HG02678 (cell line): ENCODE results near the gene PARM1.

Experiments
- ATAC-seq: cut with Tn5 transposase; IDR thresholded peaks from one replicate; pipeline ENCODE4 v1.9.1; 2021; ENCODE audit warnings: mild to moderate bottlenecking, moderate library complexity; ENCODE audit not compliant: unreplicated experiment

PARM1 gene

DNA sequence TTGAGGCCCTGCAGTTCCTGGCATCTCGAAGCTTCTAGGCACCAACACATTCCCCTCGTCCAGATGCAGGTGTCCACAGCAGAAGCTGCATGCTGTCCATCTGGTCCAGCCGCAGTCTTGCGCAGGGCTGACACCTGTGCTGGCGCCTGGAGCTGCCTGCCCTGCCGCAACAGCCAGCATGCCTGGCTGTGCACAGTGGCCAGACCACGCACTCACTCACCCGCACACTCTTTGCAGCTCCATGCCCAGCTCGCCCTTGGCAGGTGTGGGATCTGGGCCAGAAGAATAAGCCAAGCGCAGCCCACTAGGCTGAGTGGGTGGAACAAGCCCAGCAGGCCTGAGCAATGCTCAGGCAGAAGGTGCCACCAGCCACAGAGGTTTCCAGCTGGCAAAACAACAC is 125.6 kb downstream of the PARM1 start:
- ATAC-seq, result no peak

DNA sequence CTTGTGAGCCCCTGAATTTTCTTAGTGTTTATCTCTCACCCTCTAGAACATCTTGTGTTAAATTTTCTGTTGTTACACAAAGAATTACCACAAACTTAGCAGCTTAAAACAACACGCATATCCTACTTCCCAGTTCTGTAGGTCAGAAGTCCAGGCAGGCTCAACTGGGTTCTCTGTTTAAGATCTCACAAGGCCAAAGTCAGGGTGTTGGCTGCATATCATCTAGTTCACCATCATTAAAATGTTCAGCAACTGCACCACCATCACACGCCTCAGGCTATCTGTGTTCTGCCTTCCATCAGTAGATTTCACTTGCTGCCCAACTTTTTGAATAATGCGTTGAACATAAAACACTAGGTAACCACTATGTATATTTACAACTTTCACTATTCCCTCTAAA is 130.5 kb downstream of the PARM1 start:
- ATAC-seq, result no peak

DNA sequence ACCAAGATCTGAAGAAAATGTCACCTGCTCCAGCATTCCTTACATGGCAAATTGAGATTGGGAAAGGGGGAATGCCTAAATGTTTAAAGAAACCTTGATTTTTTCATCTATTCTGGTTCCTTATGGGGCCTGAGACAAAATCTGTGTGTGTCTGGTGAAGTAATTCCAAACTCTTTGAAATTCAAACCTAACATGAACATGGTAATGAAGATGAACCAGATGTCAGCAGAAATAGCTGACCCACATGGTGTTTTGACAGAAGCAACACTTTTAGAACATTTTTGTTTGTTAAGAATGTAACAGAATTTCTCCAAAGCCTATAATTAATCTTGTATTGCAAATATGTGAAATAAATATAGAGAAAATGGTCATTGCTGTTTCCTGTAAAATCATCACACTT is 133.0 kb downstream of the PARM1 start:
- no peak for ATAC-seq

DNA sequence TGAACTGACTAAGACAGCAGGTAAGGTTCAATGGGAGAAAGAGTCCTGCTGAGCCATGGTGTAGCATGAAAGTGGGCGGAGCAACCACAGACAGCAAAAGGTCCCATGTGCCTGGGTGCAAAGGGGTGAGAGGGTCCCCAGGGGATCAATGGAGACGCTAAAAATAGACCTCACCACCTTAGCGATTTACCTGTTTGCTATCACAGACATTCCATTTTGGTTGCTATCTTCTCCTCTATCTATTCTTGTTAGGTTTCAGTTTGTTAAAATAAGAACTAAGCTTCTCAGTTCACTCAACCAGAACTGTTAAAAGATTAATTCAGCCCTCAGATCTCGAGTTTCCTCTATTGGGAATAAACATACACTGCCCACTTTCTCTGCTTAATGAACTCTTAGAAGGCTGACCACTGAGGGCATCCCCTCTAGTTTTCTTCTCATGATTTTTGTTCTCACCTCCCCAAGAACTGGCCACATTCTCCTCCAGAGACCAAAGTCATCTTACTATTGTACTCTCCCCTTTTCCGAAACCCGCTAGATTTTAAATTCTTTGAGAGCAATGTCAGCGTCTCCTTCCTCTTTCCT is 136.7 kb downstream of the PARM1 start:
- ATAC-seq, result peak; percentile 65

DNA sequence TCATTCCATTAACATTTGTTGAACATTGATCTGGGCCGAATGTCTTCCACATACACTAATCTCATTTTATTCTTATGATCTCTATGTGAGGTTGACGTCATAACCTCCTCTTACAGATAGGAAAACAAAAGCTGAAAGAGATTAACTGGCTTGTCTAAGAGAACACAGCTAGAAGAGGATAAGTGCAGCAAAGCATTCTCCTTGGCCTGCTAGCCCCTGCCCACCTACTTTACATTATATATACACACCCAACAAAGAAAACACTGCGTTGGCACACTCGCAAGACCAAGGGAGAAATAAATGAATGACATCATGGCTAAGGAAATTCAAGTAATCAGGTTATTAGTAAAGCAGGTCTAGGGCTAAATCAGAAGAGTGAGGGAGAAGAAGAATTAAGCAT is 138.4 kb downstream of the PARM1 start:
- ATAC-seq, result no peak

DNA sequence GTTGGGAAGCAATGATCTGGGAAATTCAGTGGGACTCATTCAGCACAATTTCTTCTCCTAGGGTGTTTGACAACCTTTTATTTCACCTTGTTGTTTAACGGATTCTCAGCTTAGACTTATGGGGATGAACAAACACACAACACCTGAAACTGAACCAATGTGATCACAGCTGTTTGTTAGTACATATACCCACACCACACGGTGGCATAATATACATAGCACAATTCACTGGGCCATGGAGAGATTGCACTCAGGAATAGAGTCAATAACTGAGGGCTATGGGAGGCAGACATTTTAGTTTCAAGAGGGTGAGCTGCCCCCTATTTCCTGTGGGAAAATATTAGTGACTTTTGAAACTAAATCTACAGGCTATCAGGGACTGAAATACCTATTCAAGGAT is 148.0 kb downstream of the PARM1 start:
- no peak for ATAC-seq

DNA sequence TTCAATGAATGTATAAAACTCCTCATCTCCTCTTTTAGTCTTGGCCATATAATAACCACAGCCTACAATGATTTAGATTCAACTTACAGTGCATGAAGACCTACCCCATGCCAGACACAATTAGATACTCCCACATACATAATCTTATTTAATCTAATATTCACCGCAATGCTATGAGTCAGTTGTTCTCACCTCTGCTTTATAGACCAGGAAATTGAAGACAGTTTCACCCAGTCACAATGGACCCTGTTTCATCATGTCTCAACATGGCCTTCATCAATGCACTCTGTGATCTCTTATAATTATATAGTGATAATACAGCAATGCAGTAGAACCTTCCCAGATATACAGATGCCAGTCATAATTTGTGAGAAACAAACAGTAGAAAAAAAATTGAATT is 148.6 kb downstream of the PARM1 start:
- no peak for ATAC-seq

DNA sequence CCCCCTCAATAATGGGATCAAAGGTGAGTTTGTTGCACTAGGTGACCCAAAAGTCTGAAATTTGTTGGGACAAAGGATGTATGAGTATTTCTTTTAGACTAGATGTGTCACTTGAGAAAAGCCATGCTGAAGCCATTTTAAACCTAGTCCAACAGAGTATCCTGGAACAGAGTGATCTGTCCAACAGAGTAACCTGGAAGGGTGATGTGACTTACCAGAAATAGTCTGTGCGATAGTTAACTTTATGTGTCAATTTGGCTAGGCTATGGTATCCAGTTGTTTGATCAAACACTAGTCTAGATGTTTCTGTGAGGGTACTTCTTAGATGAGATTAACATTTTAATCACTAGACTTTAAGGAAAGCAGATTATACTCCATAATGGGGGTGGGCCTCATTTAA is 154.5 kb downstream of the PARM1 start:
- ATAC-seq, result no peak

DNA sequence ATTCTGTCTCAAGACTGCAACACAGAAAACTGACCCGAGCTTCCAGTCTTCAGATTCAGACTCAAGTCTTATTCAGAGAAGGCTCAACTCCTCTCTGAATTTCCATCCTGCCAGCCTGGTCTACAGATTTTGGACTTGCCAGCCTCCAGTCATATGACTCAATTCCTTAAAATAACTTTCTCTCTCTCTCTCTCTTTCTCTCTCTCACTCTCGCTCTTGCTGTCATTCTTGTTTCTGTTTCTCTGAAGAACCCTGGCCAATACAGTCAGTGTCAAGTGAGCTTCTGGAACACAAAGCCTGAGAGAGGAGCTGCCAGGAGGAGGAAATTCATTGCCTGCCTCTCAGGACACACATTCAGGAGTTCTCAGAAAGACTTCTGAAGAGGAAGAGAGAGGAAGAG is 154.9 kb downstream of the PARM1 start:
- no peak for ATAC-seq

DNA sequence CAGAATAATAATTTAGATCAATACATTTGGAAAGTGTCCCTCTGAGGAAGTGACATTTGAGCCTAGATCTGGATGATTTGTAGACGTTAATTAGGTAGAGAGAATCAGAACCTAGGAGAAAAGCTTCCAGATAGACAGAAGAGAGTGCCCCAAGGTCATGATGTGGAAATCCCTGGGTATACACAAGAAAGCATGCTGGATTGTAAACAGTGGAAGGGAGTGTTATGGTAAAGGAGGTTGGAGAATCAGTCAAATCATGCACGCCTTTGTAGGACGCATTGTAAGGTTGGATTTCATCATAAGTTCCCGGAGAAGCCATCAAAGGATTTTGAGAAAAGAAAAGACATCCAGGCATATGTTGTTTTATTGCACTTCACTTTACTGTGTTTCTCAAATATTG is 156.3 kb downstream of the PARM1 start:
- no peak for ATAC-seq

DNA sequence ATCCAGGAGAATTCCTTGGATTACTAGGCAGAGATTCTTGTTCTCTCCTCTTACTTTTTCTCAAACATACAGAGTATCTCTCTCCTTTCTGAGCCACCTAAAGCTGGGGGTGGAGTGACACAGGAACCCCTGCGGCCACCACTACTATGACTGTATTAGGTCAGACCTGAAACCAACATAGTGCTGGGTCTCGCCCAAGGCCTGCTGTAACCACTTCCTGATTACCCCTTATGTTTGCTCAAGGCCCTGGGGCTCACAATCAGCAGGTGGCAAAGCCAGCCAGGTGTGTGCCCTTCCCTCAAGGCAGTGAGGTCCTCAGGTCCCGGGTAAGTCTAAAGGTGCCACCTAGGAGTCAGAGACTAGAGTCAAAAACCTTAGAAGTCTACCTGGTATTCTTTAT is 166.4 kb downstream of the PARM1 start:
- peak; percentile 96 for ATAC-seq
